GM12878 (cell line): ENCODE data around the gene SCARB1. TPM values are rescaled to one million over a fixed set of nuclear protein-coding genes. Genes with fewer than 3 reads are reported as not detected.

Experiments
- ATAC-seq: fragments of 200-7000 bp; cut with Tn5 transposase; 3 replicates; pipeline ENCODE4 v1.9.1; 2020; ENCODE audit warnings: mild to moderate bottlenecking, moderate library complexity
- BruUV-seq: library from RNA; stranded (reverse); fragments of 400-500 nt; replicated peaks from 2 replicates; lab custom pipeline; 2021; lab: Mats Ljungman, UMichigan
- CTCF ChIA-PET: fragments of 300-600 bp; sonication (Branson Sonifier 250); formaldehyde crosslinking; extraction: SDS; loops from one replicate; lab custom pipeline; 2021; ENCODE audit warnings: inconsistent platforms; lab: Yijun Ruan, JAX
- POLR2A ChIA-PET: fragments of 350-600 bp; formaldehyde crosslinking; extraction: SDS; loops from one replicate; lab custom pipeline; 2021; ENCODE audit warnings: inconsistent platforms; lab: Charles Lee
- RAD21 ChIA-PET: fragments of 300-600 bp; sonication (Branson Sonifier 250); formaldehyde crosslinking; loops from one replicate; lab custom pipeline; 2023; ENCODE audit warnings: antibody characterized with exemption; ENCODE audit not compliant: unreplicated experiment; lab: Charles Lee
- SMC1A ChIA-PET: fragments of 300-600 bp; sonication (Branson Sonifier 250); formaldehyde crosslinking; loops from one replicate; lab custom pipeline; 2023; ENCODE audit not compliant: unreplicated experiment, uncharacterized antibody; lab: Charles Lee
- DNase-seq: peaks from one replicate; pipeline ENCODE4 v3.0.0-alpha.2; 2011; ENCODE audit warnings: low read depth, low spot score
- FAIRE-seq: peaks from 3 replicates; lab custom pipeline; 2011; peaks lifted over from hg19 to GRCh38; lab: Jason Lieb, UNC
- H2AFZ ChIP-seq: 2 replicates; pipeline ENCODE4 v1.6.0; 2011; ENCODE audit warnings: low read depth, low read length, control low read depth; ENCODE audit not compliant: control insufficient read depth
- H3K27ac ChIP-seq: 2 replicates; pipeline ENCODE4 v1.5.1; 2011; ENCODE audit warnings: control low read depth; ENCODE audit not compliant: control insufficient read depth, insufficient read depth
- H3K27me3 ChIP-seq, 2 experiments: replicated peaks in 1 of 2; 2 replicates each; pipeline versions ENCODE4 v1.6.0 to v1.6.1; 2011; ENCODE audit warnings: low read length in 1 of 2; ENCODE audit not compliant: control insufficient read depth in 2 of 2, insufficient read depth in 2 of 2
- H3K36me3 ChIP-seq, 2 experiments: 2 replicates each; pipeline ENCODE4 v1.5.1; 2011; ENCODE audit warnings: low read length in 1 of 2; ENCODE audit not compliant: control insufficient read depth in 2 of 2, insufficient read depth in 2 of 2
- H3K4me1 ChIP-seq: 2 replicates; pipeline ENCODE4 v1.6.1; 2011; ENCODE audit warnings: mild to moderate bottlenecking, low read length, moderate library complexity, mixed read lengths; ENCODE audit not compliant: control insufficient read depth, insufficient read depth
- H3K4me2 ChIP-seq: 2 replicates; pipeline ENCODE4 v1.6.0; 2011; ENCODE audit warnings: control low read depth; ENCODE audit not compliant: control insufficient read depth, insufficient read depth
- H3K4me3 ChIP-seq: fragments of 200-600 bp; sonication (generic); 2 replicates; pipeline ENCODE4 v1.5.1; 2016
- H3K79me2 ChIP-seq: 2 replicates; pipeline ENCODE4 v1.6.0; 2011; ENCODE audit warnings: low read length; ENCODE audit not compliant: control insufficient read depth, insufficient read depth
- H3K9ac ChIP-seq: 2 replicates; pipeline ENCODE4 v1.8.0; 2011; ENCODE audit warnings: low read length, control low read depth, mixed read lengths; ENCODE audit not compliant: control insufficient read depth, insufficient read depth
- H3K9me3 ChIP-seq: replicated peaks from 3 replicates; pipeline ENCODE4 v1.5.1; 2011; ENCODE audit warnings: mild to moderate bottlenecking, low read length; ENCODE audit not compliant: control insufficient read depth, insufficient read depth
- H4K20me1 ChIP-seq: 2 replicates; pipeline ENCODE4 v1.6.0; 2011; ENCODE audit not compliant: control insufficient read depth, insufficient read depth
- BCL3 ChIP-seq: IDR thresholded peaks from 2 replicates; pipeline ENCODE4 v1.6.1; 2011; ENCODE audit warnings: borderline replicate concordance, low read depth, mild to moderate bottlenecking, moderate library complexity, low read length; ENCODE audit not compliant: insufficient read depth, poor library complexity, severe bottlenecking
- BHLHE40 ChIP-seq, 2 experiments: fragments of 450-650 bp in 1 of 2; IDR thresholded peaks; 2 replicates each; pipeline ENCODE4 v1.6.1; 2011 to 2017; ENCODE audit warnings: low read depth in 2 of 2, borderline replicate concordance in 1 of 2, improper control_type of control experiment in 1 of 2, low read length in 1 of 2, mild to moderate bottlenecking in 1 of 2
- CREM ChIP-seq: IDR thresholded peaks from 2 replicates; pipeline ENCODE4 v1.6.1; 2014; ENCODE audit warnings: antibody characterized with exemption, low read depth
- EED ChIP-seq: sonication (generic); IDR thresholded peaks from 2 replicates; pipeline ENCODE4 v1.6.1; 2016; ENCODE audit warnings: antibody characterized with exemption, low read depth
- IKZF1 ChIP-seq: fragments of 450-650 bp; conservative IDR thresholded peaks from 2 replicates; pipeline ENCODE4 v1.6.1; 2017; ENCODE audit warnings: antibody characterized with exemption, mild to moderate bottlenecking
- IRF4 ChIP-seq: IDR thresholded peaks from 2 replicates; pipeline ENCODE4 v1.6.1; 2011; ENCODE audit warnings: low read depth, low read length
- JUNB ChIP-seq: IDR thresholded peaks from 2 replicates; pipeline ENCODE4 v1.6.1; 2016; ENCODE audit warnings: antibody characterized with exemption, mild to moderate bottlenecking
- JUND ChIP-seq: IDR thresholded peaks from 2 replicates; pipeline ENCODE4 v1.6.1; 2012; ENCODE audit warnings: low read depth, mild to moderate bottlenecking, low read length, improper control_type of control experiment, moderate library complexity
- NRF1 ChIP-seq: conservative IDR thresholded peaks from 2 replicates; pipeline ENCODE4 v1.6.1; 2011; ENCODE audit warnings: mild to moderate bottlenecking, low read depth, low read length, improper control_type of control experiment
- PBX3 ChIP-seq: IDR thresholded peaks from 2 replicates; pipeline ENCODE4 v1.6.1; 2011; ENCODE audit warnings: mild to moderate bottlenecking, low read depth, low read length, moderate library complexity; ENCODE audit not compliant: insufficient replicate concordance
- PKNOX1 ChIP-seq: fragments of 450-650 bp; IDR thresholded peaks from 2 replicates; pipeline ENCODE4 v1.6.1; 2016; ENCODE audit warnings: mild to moderate bottlenecking
- POLR2A ChIP-seq: IDR thresholded peaks from 2 replicates; pipeline ENCODE4 v1.6.1; 2011; ENCODE audit warnings: low read depth, mild to moderate bottlenecking, low read length
- RAD51 ChIP-seq: fragments of 450-650 bp; IDR thresholded peaks from 2 replicates; pipeline ENCODE4 v1.6.1; 2016; ENCODE audit warnings: moderate library complexity, mild to moderate bottlenecking, inconsistent platforms
- RUNX3 ChIP-seq: IDR thresholded peaks from 2 replicates; pipeline ENCODE4 v1.6.1; 2012; ENCODE audit warnings: low read length, inconsistent platforms
- SIN3A ChIP-seq: IDR thresholded peaks from 2 replicates; pipeline ENCODE4 v1.6.1; 2012; ENCODE audit warnings: low read depth, low read length, improper control_type of control experiment
- TARDBP ChIP-seq: IDR thresholded peaks from 2 replicates; pipeline ENCODE4 v1.6.1; 2016; ENCODE audit warnings: borderline replicate concordance
- TCF12 ChIP-seq: IDR thresholded peaks from 2 replicates; pipeline ENCODE4 v1.6.1; 2011; ENCODE audit warnings: low read depth, mild to moderate bottlenecking, low read length
- WRNIP1 ChIP-seq: IDR thresholded peaks from 2 replicates; pipeline ENCODE4 v1.6.1; 2011; ENCODE audit warnings: low read depth, low read length, improper control_type of control experiment, borderline replicate concordance
- YY1 ChIP-seq: IDR thresholded peaks from 2 replicates; pipeline ENCODE4 v1.6.1; 2011; ENCODE audit warnings: low read depth, mild to moderate bottlenecking, low read length
- ZNF384 ChIP-seq: IDR thresholded peaks from 2 replicates; pipeline ENCODE4 v1.6.1; 2012; ENCODE audit warnings: low read depth, mild to moderate bottlenecking, low read length, improper control_type of control experiment, borderline replicate concordance
- ZZZ3 ChIP-seq: IDR thresholded peaks from 2 replicates; pipeline ENCODE4 v1.6.1; 2011; ENCODE audit warnings: low read depth; ENCODE audit not compliant: control insufficient read depth, insufficient read length
- WGBS: methylation state at CpG from one replicate; pipeline ENCODE4 v1.1.6; 2016; ENCODE audit warnings: low lambda C conversion rate; ENCODE audit not compliant: insufficient replicate concordance, insufficient coverage; ENCODE audit errors: missing lambda C conversion rate; 5-methylcytosine and 5-hydroxymethylcytosine counted together
- in situ Hi-C: fragments of 300-500 bp; cut with MboI; formaldehyde crosslinking; loops from 9 replicates; pipeline ENCODE4 v1.14.3; 2018; ENCODE audit warnings: mixed read lengths
- intact Hi-C: fragments of 100-400 bp; cut with micrococcal nuclease; formaldehyde crosslinking; loops from one replicate; pipeline ENCODE4 v1.14.2; 2022; ENCODE audit not compliant: unreplicated experiment
- polyA plus RNA-seq, 11 experiments: library from polyadenylated mRNA; depleted of rRNA in 4 of 11; unstranded in 6 of 11; stranded (reverse) in 5 of 11; fragments of >200 nt; fragmentation: Nextera tagmentation in 4 of 11; fragmentation: Illumina TruSeq in 1 of 11; extraction: Ambion mirVana in 4 of 11; extraction: Trizol in 1 of 11; gene quantifications; 1 replicate in 1 of 11; 2 replicates in 10 of 11; pipeline versions ENCODE4 v1.2.1 to v1.2.3, GENCODE V29; 2011 to 2016; ENCODE audit warnings: inconsistent platforms in 2 of 11, missing spikeins in 2 of 11, low read depth in 1 of 11
- total RNA-seq, 4 experiments: library from RNA; depleted of rRNA in 3 of 4; stranded (reverse); fragments of >200 nt in 3 of 4; fragmentation: Illumina TruSeq in 1 of 4; extraction: Trizol in 1 of 4; gene quantifications; 2 replicates each; pipeline versions ENCODE4 v1.2.1 to v1.2.3, GENCODE V29; 2013 to 2021

SCARB1 gene
- total and polyA plus RNA-seq, 10 of the 15 experiments (the other 5 are each of a cell fraction or from before 2014, with no cell fraction given) = 0.34 to 104 (median 63.1) TPM

GRCh38 chr12:124861898-124862676 is 1.6 kb downstream of the SCARB1 start:
- Histone ChIP-seq H2AFZ (no peak overlapping the region), H4K20me1 (no peaks in the 10 kb centered on the region), H3K36me3 (no peaks in the 10 kb centered on the region; a peak in 2 of 4 replicates), H3K9me3 (no peaks in the 10 kb centered on the region), H3K27ac (peak overlapping the region; percentile 80), H3K4me1 (peaks cover 8% of the 10 kb centered on the region), H3K9ac (peak overlapping the region; percentile 78), H3K27me3 (no peaks in the 10 kb centered on the region), H3K4me3 (peak overlapping the region; percentile 97), H3K4me2 (peak overlapping the region; percentile 92), H3K79me2 (peaks cover 60% of the 10 kb centered on the region)
- in situ Hi-C loops = no loop called here
- FAIRE-seq = peak; percentile 73
- TSS peak; percentile 61 for BruUV-seq
- ATAC-seq = peak; percentile 56
- RAD21 ChIA-PET = interaction anchor here (0.7 to 6.3 kb wide), 15 partner anchors 12 to 88 kb away, joined by 3 to 46 read pairs (median 5); partner anchors contain the start of gene UBC
- intact Hi-C loops = loop anchor here (1.0 to 2.0 kb wide), 3 partner anchors 37 to 88 kb away; no protein-coding TSS in a partner anchor
- CTCF ChIA-PET = interaction anchor here (0.5 to 5.5 kb wide), 9 partner anchors 9 to 1968 kb away, joined by 3 to 48 read pairs (median 5); no protein-coding TSS in a partner anchor
- POLR2A ChIA-PET = interaction anchor here (0.7 to 3.4 kb wide), 10 partner anchors 9 to 88 kb away, joined by 3 to 20 read pairs (median 4); partner anchors contain the start of gene UBC
- peak; percentile 24 for DNase-seq
- SMC1A ChIA-PET = interaction anchor here (0.8 to 4.2 kb wide), 13 partner anchors 23 to 87 kb away, joined by 3 to 21 read pairs (median 7); no protein-coding TSS in a partner anchor
- WGBS = 3% methylated on average over 8 of the region's 8 CpGs
- 0 out of 2 replicates have a peak, but pooled peaks have one; percentile 44 for TF ChIP-seq JUND
- TF ChIP-seq ZZZ3 = no peak
- TF ChIP-seq PBX3 = no peak
- TF ChIP-seq NRF1 = no peak
- TF ChIP-seq POLR2A = peak; percentile 24; the same call in 1 of the 2 replicates
- peak; percentile 28 to 45; a peak in 2 of 4 replicates for TF ChIP-seq BHLHE40 (IDR thresholded peaks at IDR 0.05; ENCODE audit: borderline replicate concordance in 1 of 2, low read depth in 2 of 2, low read length in 1 of 2)
- TF ChIP-seq YY1 = 0 out of 2 replicates have a peak, but pooled peaks have one; percentile 42
- TF ChIP-seq IRF4 = peak; percentile 71
- TF ChIP-seq RUNX3 = peak; percentile 33; the same call in 1 of the 2 replicates
- peak; percentile 38 for TF ChIP-seq CREM
- 0 out of 2 replicates have a peak, but pooled peaks have one; percentile 7 for TF ChIP-seq TCF12
- peak; percentile 51 for TF ChIP-seq PKNOX1
- 0 out of 2 replicates have a peak, but pooled peaks have one; percentile 13 for TF ChIP-seq IKZF1
- TF ChIP-seq TARDBP = no peak
- TF ChIP-seq ZNF384 = no peak
- no peak for TF ChIP-seq EED
- TF ChIP-seq JUNB = peak; percentile 69
- peak; percentile 13 for TF ChIP-seq BCL3
- TF ChIP-seq RAD51 = peak; percentile 24; the same call in 1 of the 2 replicates
- no peak for TF ChIP-seq WRNIP1
- no peak for TF ChIP-seq SIN3A
